Choroid plexus epithelial cell (primary cell): ENCODE results near the gene BEST3.

Experiments used
- DNase-seq: peaks from one replicate; pipeline ENCODE4 v3.0.0-alpha.2; 2010; ENCODE audit warnings: low read depth
- H3K4me3 ChIP-seq: 2 replicates; pipeline ENCODE4 v1.5.1; 2011; ENCODE audit warnings: low read depth, mild to moderate bottlenecking, control low read depth, low read length, moderate library complexity
- CTCF ChIP-seq: conservative IDR thresholded peaks from 2 replicates; pipeline ENCODE4 v1.5.1; 2011; ENCODE audit warnings: low read depth, mild to moderate bottlenecking, control low read depth, inconsistent platforms, low read length, moderate library complexity

BEST3 gene

DNA sequence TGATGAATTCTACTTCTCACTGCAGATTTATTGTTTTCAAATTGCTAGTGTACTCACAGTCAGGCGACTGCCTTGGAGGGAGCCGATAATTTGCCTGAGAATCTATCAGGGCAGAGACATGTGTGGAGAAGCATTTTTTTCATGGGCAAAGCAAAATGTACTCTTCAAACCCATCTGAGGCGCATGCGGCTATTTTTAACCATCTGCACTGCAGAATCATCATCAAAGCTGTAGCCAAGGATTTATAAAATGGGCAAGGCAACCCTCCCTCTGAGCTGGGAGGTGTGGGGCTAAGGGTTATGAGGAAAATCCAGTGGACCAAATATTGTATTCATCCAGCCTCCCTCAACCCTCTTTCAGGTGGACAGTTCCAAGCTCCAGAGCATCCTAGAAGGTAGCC is 37.7 kb downstream of the BEST3 start:
- no peak for DNase-seq
- H3K4me3 ChIP-seq = no peak overlapping the region
- no peak for TF ChIP-seq CTCF

- no peak for DNase-seq
- no peak for TF ChIP-seq CTCF
- no peak overlapping the region for H3K4me3 ChIP-seq
Measured at GRCh38 chr12:69660164-69660863, 38.8 kb downstream of the BEST3 start.

DNA sequence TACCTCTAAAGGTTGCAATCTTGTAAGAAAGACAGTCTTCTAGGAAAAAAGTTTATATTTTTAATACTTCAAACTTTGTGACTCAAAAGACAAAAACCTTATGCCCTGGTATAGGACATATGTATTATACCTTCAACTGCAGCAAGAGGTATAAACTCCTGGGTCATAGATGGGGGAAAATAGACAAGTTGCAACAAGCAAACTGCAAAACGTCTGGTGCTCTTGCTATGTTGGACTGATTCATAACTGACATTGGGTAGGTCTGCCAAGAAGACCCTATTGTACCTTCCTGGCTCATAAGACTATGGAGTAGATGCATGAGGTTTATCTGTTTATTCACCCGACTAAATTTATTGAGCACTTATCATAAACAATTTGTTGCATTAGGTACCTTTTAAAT is 40.9 kb downstream of the BEST3 start:
- DNase-seq = no peak
- TF ChIP-seq CTCF = no peak
- H3K4me3 ChIP-seq = no peak overlapping the region

DNA sequence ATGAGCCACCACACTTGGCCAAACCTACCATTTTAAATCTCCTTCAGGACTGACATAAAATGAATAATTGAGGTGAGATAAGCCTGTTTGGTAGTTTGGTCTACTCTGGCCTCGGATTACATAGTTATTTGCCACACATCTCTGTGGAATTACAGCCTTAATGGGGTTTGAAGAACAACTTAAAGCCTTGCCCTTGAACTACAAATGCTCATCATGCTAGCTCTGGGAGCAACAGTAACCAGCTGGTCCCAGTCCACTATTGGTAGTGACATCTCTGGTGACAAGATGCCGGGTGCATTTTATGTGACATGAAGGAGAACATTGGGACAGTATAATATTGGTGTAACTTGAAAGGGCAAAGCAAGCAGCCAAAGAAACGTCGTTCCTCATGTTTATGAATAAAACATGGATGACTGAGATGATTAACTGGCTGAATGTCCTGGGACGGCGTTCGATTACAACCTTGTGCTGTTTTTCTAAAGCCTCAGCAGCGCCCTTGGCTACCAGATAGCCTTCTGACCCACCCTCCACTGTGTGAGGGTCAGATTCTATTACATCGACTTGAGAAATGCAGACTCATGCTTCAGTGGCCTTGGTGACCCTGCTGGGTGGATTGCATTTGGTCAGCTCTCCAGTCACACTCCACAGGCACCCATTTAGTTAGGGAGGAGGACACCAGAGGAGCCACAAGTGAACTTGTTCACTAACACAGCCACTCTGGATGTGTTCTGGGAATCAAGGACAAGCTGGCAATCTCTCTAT is 41.5 kb downstream of the BEST3 start:
- TF ChIP-seq CTCF = no peak
- H3K4me3 ChIP-seq = no peak overlapping the region
- DNase-seq = peak; percentile 82

DNA sequence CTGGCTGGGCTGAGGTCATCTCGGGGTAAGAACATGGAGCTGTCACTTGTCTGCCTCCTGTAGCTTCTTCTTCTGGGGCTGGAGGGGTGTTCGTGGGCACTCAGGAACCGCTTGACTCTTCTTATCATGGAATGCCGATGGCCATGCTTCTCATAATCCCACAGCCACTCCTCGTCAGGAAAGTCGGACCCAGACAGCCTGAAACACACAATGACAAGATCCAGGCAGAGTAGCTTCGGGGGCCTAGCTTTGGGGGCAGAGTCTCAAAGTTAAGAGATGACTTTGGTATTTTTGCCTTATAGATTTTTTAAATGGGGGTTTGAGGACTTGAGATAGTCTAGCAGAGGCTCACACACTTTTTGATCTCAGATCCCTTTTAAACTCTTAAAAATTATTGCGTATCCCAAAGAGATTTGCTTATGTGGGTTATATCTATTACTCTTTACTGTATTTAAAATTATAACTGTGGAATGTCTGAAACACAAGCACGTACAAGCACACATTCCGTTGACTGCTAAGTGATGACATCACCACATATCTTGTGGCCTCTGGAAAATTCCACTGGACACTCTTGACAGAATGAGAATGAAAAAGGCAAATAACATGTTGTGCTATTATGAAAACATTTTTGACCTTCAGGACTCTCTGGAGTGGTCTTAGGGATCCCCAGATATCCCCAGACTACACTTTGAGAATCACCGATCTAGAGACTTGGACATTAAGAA is 43.3 kb downstream of the BEST3 start:
- DNase-seq = peak; percentile 95
- TF ChIP-seq CTCF = no peak
- H3K4me3 ChIP-seq = no peak overlapping the region

GRCh38 chr12:69653703-69654102 is 45.4 kb downstream of the BEST3 start:
- DNase-seq = peak; percentile 39
- TF ChIP-seq CTCF = no peak
- no peak overlapping the region for H3K4me3 ChIP-seq
